ENCODE results near the gene BHLHA15. TPM values are rescaled to one million over a fixed set of nuclear protein-coding genes. Genes with fewer than 3 reads are reported as not detected.

The BHLHA15 gene
- total and polyA plus RNA-seq, 9 of the 15 experiments (the other 6 are each of a cell fraction or from before 2014, with no cell fraction given), result 0.22 to 2.0 (median 1.1) TPM; not detected in 4

DNA sequence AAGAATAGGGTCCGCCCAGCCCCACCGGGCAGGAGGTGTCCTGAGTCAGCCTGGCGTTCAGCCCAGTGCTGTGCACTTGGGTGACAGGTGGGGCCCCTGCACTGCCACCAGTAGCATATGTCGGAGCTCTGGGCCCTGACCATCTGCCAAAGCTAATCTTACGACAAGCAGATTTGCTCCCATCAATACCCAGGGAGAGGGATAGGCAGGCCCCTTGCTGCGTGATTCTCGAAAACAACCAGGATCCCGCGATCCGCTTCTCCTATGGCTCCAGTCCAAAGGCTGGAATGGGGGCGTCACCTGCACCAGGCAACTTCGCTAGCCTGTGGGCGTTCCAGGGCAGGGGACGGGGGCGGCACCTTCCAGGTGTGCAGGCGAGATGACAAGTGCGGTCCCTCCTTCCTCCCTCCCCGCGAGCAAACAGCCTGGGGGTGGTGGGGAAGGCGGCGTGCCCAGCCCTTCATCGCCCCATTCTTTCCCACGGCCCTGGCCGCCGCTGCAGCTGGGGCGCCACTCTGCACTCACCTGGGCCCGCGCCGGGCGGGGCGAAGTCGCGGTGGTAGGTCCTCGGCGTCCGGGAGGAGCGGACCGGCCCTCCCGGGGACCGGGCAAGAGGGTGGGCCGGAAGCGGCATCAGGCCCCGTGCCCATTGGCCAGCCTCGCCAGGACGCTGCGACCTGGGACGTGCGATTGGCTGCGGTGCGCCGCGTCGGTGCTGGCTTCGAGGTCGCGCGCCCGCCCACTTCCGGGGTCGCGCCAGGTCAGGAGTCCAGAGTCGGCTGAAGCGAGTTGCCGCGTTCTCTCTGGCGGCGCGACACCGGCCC is 40.6 kb downstream of the BHLHA15 start, which contains the start of gene TECPR1 (continued):
- TF ChIP-seq FOXK2 (conservative IDR thresholded peaks at IDR 0.05 in 1 of 2, IDR thresholded peaks at IDR 0.05 in 1 of 2; ENCODE audit: low read depth in 2 of 2), result no peak
- 0 out of 2 replicates have a peak, but pooled peaks have one; percentile 52 for TF ChIP-seq MTA3 (IDR thresholded peaks at IDR 0.05; ENCODE audit: borderline replicate concordance)
- TF ChIP-seq TFAP4 (CRISPR knock-in tag; IDR thresholded peaks at IDR 0.05; ENCODE audit: borderline replicate concordance), result peak; percentile 68
- no peak for TF ChIP-seq NR4A1 (CRISPR knock-in tag; IDR thresholded peaks at IDR 0.05)
- no peak for TF ChIP-seq NR4A1 (tag; IDR thresholded peaks at IDR 0.05)
- 0 out of 2 replicates have a peak, but pooled peaks have one; percentile 27 for TF ChIP-seq ATF1 (CRISPR knock-in tag; IDR thresholded peaks at IDR 0.05)
- peak; percentile 93 for TF ChIP-seq ATF1 (tag; IDR thresholded peaks at IDR 0.05)
- no peak for TF ChIP-seq FOXJ3 (CRISPR knock-in tag; IDR thresholded peaks at IDR 0.05)
- no peak for TF ChIP-seq PRMT5 (CRISPR knock-in tag; IDR thresholded peaks at IDR 0.05)
- no peak for TF ChIP-seq MEF2A (IDR thresholded peaks at IDR 0.05; ENCODE audit: control insufficient read depth, low read depth, low read length)
- TF ChIP-seq HCFC1 (IDR thresholded peaks at IDR 0.05; ENCODE audit: low read depth, low read length), result peak; percentile 53; the same call in 1 of the 2 replicates
- TF ChIP-seq CCNT2 (IDR thresholded peaks at IDR 0.05; ENCODE audit: borderline replicate concordance, extremely low read depth, insufficient read length, low read depth, low read length), result peak; percentile 62
- TF ChIP-seq SMAD3 (CRISPR knock-in tag; conservative IDR thresholded peaks at IDR 0.05), result no peak
- peak; percentile 100 for TF ChIP-seq RBM25 (IDR thresholded peaks at IDR 0.05; ENCODE audit: low read depth, low read length, severe bottlenecking)
- TF ChIP-seq ZNF324 (CRISPR knock-in tag; IDR thresholded peaks at IDR 0.05), result no peak
- TF ChIP-seq, protein P1, sequence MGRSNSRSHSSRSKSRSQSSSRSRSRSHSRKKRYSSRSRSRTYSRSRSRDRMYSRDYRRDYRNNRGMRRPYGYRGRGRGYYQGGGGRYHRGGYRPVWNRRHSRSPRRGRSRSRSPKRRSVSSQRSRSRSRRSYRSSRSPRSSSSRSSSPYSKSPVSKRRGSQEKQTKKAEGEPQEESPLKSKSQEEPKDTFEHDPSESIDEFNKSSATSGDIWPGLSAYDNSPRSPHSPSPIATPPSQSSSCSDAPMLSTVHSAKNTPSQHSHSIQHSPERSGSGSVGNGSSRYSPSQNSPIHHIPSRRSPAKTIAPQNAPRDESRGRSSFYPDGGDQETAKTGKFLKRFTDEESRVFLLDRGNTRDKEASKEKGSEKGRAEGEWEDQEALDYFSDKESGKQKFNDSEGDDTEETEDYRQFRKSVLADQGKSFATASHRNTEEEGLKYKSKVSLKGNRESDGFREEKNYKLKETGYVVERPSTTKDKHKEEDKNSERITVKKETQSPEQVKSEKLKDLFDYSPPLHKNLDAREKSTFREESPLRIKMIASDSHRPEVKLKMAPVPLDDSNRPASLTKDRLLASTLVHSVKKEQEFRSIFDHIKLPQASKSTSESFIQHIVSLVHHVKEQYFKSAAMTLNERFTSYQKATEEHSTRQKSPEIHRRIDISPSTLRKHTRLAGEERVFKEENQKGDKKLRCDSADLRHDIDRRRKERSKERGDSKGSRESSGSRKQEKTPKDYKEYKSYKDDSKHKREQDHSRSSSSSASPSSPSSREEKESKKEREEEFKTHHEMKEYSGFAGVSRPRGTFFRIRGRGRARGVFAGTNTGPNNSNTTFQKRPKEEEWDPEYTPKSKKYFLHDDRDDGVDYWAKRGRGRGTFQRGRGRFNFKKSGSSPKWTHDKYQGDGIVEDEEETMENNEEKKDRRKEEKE (IDR thresholded peaks at IDR 0.05; ENCODE audit: borderline replicate concordance in 1 of 2, control insufficient read depth in 1 of 2, low read depth in 2 of 2, low read length in 1 of 2), result no peak
- TF ChIP-seq ZNF707 (CRISPR knock-in tag; conservative IDR thresholded peaks at IDR 0.05), result no peak
- TF ChIP-seq ZNF354B (CRISPR knock-in tag; IDR thresholded peaks at IDR 0.05), result no peak
- TF ChIP-seq XRCC5 (IDR thresholded peaks at IDR 0.05; ENCODE audit: low read depth, low read length), result no peak
- peak; percentile 91 for TF ChIP-seq SP1 (CRISPR knock-in tag; IDR thresholded peaks at IDR 0.05)
- TF ChIP-seq ZNF449 (CRISPR knock-in tag; IDR thresholded peaks at IDR 0.05), result no peak

Measured in K562 (cell line).